HS-5 (cell line): Measurements from ENCODE around the gene TAB2.

Experiments
- DNase-seq: peaks from one replicate; pipeline ENCODE4 v3.0.0-alpha.2; 2012; ENCODE audit warnings: low read depth

The TAB2 gene

DNA sequence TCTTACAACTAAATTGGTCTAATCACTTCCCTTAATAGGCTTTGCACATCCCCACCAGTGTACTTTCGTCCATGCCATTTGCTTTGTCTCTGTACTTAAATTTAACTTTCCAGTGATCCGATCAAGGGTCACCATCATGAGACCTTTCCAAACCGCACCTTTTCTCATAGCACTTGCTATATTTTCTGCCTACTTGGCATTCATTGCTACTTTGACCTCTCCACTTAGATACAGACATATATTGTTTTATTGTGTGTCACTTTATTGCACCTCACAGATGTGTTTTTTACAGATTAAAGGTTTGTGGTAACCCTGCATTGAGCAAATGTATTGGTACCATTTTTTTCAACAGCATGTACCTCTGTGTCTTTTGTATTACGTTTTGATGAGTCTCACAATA, 97.3 kb downstream of the TAB2 start:
- no peak for DNase-seq

DNA sequence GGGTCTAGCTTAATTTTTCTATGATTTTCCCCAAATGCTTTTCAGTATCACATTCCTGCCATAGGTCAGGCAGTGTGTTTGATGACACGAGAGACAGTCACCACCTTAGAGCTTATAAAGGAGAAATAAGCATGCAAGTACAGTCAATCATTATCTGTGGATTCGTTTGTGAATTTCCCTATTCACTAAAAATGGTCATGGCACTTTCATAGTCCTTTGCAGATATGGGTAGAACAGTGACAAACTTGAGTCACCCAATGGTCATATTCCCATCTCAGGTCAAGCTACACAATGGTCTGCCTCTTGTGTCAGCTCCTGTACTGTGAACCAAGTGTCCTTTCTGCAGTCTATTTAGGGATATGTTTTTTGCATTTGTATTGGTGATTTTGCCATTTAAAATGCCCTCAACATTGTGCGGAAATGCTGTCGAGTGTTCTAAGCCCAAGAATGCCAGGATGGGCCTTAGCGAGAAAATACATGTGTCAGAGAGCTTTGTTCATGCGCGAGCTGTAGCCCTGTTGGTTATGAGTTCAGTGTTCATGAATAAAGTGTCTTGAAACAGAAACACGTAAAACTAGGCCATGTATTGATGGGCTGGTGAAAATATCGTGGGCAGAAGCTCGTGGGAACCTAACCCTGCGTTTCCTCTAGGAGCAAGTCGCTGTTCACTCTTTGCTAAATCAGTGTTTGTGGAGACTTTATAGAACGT, 102.3 kb downstream of the TAB2 start:
- DNase-seq = no peak

DNA sequence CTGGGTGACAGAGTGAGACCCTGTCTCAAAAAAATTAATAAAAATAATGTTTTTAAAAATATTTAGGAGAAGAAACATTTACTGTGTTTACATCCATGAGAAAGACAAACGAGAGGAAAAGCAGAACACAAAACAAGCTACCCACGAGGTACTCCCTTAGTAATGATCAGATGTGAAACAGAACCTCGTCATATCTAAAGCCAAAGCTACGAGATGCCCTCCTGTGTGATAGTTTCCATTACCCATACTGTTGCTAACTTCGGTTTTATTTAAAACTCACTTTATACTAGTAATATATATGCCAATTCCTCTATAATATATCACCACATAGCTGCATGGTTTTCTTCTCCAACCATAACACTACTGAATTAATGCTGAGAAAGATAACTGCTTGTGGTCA, 103.6 kb downstream of the TAB2 start:
- no peak for DNase-seq

GRCh38 chr6:149422581-149422980, 105.1 kb downstream of the TAB2 start:
- no peak for DNase-seq

DNA sequence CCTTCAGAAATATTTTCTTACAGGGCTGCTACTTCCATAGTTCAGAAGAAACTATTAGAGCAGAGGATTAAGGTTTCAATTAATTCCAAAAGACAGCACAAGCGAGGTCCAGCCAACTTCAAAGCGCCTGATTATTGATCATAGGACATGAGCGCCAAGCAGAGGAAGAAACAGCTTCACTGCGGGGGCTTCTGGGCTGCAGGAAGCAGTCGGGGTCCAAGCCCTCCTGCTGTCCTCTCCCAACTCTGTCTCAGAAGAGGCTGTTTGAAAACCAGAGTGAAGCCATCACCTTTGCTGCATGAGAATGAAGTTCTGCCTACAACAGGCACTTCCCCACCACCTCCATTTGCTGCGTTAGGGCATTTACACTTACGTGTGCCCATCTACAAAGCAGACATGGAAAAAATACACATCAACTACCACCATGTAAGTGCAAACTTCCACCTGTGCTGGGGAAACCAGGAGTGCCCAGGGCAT, 106.5 kb downstream of the TAB2 start:
- no peak for DNase-seq

DNA sequence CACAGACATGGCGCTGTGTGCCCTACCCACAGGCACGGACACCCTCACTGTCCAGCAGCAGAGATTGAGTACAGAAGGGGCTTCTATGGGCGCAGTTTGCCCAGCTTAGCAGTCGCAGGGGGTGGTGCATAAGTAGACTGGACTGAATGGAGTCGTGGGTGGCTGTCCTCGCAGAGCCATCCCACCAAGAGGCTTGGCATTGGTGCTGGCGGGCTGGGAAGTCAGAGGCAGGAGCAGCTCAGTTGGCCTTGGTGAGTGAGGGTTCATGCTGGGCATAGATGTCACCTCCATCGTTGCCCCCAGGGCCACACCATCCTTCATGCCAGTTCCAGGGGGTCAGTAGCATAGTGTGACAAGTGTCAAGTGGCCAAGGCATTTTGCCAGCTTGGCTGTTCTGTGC, 107.7 kb downstream of the TAB2 start:
- no peak for DNase-seq

- DNase-seq = no peak
Measured at GRCh38 chr6:149425754-149426153, 108.2 kb downstream of the TAB2 start.

GRCh38 chr6:149428606-149429005, 111.1 kb downstream of the TAB2 start:
- DNase-seq = no peak

DNA sequence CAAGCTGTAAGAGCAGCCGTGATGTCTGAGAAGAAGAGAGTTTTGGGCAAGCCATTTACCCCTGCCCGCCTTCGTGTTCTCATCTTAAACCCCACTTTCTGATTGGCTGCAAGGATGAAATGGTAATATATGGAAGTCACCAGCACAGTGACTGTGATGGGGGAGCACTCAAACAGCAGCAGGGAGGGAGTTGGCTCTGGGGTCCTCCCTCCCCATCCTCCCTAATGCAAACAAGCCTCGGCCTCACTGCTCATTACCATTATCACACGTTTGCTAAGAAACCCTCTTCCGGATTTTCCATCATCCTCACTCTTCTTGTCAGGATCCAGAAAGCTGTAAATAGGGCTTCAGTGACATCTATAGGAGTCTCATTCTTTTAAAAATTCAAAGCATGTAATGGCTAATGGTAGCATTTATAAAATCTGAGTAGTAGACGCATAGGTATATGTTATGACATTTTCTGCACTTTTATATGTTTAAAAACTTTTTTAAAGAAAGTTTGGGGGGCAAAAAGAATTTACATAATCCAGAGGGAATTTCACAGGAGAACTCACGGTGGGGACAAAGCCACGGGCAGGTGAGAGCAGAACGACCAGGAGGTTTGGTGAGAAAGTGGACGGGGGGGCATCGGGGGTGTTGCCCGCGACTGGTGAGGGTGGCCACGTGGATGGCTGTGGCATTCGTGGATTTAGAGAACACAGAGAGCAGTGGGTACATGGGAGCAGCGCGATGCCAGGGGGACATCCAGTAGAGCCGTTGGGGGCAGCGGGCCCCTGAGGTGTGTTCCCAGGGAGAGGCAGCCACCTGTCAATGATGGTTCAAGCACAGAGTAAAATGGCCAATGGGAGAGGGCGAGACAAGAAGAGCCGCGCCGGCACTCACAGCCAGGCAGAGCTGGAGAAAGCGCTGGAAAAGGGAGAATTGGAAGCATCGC, 112.2 kb downstream of the TAB2 start:
- no peak for DNase-seq

- peak; percentile 47 for DNase-seq
Measured at GRCh38 chr6:149431905-149432775, 114.6 kb downstream of the TAB2 start.

- no peak for DNase-seq
Measured at GRCh38 chr6:149433405-149433804, 115.9 kb downstream of the TAB2 start.

DNA sequence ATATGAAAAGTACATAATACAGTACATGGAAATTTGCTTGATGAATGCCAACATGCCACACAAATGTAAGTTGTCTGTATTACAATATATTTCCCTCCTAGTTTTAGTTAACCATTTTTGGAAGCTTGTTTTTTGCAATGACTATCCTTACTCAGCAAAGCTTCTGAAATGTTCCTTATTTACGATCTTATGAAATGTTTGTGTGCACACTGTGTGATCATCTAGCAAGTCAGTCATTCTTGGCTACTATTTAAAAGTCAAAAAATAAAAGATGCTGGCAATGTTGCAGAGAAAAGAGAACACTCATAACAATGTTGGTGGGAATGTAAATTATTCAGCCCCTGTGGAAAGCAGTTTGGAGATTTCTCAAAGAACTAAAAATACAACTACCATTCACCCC, 116.4 kb downstream of the TAB2 start:
- no peak for DNase-seq

DNA sequence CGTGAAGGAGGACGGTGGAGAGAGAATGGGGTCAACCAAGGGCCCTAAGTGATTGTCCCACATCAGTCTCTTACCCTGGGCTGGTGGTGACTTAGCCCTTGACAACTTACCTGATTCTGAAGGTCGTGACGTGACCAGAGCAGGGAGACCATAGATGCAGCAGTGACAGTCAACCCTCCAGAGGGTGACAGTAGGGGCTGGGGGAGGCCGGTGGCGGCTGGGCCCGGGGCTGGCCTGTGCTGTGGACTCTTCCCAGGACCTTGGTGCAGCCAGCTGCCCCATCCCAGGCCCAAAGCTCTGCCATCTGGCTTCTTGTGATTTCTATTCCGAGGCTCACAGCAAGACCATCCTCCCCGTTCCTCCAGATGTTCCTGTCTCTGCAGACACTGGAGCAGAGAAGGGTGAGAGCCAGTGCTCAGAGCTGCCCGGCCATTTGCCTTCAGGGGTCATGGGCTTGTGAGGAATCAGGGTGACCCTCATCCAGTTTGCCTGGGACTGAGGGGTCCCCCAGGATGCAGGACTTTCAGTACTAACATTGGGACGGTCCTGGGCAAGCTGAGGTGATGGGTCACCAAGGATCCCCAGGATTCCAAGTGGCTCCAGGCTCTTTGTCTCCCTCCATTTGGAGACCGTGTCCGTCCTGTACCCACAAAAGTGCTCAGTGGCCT, 118.5 kb downstream of the TAB2 start:
- no peak for DNase-seq

DNA sequence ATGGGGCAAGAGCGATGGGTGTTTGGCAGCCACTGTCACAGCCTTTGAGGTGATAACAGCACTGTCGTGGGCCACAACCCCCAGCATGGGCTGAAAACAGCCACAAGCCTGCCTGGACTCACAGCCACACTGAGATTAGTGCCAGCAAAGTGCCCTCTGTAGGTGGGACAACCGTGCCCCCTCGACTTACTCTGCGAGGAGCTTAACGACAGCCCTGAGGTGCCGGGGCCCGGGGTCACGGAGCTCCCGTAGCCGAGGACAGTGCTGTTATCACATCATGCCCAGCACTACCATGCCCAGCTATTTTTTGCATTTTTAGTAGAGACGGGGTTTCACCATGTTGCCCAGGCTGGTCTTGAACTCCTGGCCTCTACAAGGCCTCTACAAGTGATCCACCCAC, 119.1 kb downstream of the TAB2 start:
- DNase-seq = no peak

GRCh38 chr6:149437212-149437611, 119.7 kb downstream of the TAB2 start:
- DNase-seq = no peak

DNA sequence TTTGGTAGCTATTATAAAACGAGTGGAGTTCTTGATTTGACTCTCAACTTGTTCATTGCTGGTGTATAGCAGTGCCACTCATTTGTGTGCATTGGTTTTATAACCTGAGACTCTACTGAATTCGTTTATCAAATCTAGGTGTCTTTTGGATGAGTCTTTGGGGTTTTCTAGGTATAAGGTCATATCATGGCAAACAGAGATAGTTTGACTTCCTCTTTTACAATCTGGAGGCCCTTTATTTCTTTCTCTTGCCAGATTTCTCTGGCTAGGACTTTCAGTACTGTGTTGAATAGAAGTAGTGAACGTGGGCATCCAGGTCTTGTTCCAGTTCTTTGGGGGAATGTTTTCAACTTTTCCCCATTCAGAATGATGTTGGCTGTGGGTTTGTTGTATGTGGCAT, 121.3 kb downstream of the TAB2 start:
- DNase-seq = no peak

DNA sequence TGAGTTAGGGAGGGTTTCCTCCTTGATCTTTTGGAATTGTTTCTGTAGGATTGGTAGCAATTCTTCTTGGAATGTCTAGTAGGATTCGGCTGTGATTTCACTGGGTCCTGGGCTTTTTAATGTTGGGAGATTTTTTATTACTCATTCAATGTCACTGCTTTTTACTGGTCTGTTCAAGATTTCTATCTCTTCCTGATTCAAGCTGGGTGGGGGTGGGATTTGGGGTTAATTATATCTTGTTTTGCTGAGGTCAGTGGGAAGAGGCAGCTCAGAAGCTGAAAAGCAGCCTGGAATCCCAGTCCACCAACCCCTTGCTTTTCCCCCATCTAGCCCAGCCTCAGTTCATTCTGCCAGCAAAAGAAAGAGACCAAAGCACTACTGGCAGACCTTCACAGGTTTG, 122.1 kb downstream of the TAB2 start:
- DNase-seq = no peak

DNA sequence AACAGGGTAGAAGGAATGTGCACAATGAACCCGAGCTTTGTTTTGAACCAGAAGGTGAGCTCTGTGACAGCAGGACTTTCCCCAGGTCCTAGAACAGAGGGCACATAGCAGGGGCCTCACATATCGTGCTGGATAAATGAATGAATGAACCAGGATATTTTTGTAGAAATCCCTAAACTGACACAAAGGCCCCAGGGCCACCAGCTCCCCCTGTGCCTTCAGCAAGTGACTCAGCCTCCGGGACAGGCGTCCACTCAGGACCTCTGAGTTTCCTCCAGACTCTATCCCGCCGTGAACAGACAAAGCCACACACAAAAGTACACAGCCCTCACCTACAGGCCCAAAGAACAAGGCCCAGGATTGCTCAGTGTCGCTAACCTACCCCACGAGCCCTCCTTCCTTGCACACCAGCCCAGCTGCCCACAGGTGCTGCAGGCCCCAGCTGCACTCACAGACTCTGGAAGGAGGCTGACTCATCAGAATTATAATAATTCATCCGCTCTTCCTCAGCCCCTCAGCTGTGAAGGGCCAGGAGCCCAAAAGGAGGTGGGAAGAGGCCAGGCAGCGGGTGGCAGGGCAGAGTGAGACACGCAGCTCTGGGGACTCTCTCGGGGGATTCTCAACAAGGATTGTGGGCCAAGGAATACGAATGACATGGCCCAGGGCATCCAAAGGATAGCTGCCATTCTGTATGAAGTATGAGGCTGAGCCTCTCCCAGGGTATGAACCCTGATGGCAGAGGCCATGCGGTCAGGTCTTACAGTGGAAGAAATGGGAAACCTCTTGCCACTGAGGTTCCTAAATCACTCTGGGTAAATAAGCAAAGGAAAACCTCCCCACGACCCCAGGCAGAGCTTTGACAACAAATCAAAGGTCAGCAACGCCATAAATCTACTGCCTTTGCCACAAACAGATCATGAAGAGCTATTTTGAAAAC, 123.5 kb downstream of the TAB2 start:
- no peak for DNase-seq

GRCh38 chr6:149441740-149442139, 124.2 kb downstream of the TAB2 start:
- no peak for DNase-seq

DNA sequence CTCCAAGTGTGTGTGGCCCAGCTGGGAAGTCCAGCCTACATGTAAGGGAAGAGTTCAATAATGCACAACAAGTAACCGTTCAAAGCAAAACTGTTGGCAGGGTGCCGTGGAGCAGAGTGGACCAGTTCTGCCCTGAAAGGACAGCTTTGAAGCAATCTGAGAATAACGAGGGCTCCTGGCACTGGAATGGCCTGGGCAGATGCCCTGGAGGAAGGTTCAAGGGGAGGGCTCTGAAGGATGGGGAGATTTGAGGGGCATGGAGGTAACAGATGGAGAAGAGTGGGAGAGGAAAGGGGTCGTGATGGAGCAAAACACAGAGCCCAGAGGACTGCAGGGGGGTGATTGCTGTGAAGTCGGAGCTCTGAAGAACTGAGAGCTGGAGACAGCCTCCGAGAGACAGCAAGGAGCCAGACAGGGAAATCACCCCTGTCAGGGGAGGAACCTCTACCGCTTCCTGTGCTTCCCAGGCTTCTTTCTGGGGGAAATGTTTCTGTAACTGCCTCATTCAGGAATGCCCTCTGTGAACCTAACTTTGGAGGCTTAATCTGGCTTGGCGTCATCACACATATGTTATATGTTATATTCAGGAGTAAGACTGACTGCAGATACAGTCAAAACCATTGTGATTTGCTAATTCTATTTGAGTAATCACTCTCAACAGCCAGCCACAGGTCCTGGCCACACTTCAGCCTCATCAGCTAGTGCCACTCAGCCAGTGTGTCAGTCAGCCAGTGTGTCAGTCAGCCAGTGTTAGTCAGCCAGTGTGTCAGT, 126.1 kb downstream of the TAB2 start:
- no peak for DNase-seq
